ENCODE measurements around the gene FTCDNL1.

FTCDNL1 gene

GRCh38 chr2:199842631-199843395 is 8.2 kb downstream of the FTCDNL1 start:
- no peak for DNase-seq (ENCODE audit: low read depth)

GRCh38 chr2:199841409-199841808 is 9.6 kb downstream of the FTCDNL1 start:
- no peak for DNase-seq (ENCODE audit: low read depth)

DNA sequence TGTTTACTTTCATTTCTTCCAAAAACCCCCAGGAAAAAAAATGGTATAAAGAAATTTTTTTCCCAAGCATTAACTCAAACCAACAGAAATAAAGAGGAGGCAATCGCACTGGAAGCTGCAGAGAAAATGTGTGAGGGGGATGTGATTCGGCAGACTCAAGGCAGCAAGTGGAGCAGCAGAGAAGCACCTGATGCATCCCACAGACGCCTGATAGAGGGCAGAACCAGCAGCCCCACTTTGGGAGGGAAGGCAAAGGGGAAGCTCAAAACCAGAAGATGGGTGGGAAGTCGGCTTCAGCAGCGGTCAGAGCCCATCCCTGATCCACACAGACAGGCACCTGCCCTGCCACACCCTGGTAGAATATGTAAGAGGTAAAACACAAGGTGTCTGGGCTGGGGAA is 12.6 kb downstream of the FTCDNL1 start:
- DNase-seq (ENCODE audit: low read depth): no peak

DNA sequence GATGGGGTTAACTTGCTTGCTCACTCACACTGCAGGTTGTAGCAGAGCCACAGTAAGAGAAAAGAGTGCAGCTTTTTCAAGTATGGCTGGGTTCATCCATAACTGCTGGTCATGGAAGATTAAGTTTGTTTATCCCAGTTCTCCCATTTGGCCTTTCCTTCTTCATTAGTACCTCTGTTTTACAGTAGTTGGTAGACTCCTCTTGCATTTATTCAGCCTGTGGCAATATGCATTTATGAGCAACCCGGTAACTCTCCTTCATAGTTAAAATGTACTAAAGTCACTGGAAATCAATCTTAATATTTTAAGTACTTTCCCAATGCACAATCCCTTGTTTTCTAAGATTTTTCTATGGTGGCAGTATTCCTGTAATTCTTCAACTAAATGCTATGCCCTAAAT is 14.0 kb downstream of the FTCDNL1 start:
- DNase-seq (ENCODE audit: low read depth): no peak

DNA sequence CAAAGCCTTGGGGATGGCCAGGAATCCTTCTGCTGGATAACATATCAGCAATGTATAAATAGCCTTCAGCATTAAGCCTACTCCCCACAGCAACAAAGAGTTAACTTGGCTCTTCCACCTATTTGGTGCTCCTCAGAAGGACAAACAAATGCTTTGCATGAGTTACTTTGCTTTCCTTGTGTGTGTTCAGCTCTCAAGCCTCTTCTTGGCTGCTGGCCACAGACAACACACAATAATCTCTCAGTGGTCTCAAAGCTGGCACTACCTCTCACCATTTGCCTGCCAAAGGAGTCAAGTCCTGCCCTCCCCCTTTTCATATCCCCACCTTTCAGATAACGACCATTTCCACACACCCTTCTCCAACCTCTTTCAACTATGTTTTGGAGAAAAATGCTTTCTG is 17.5 kb downstream of the FTCDNL1 start:
- no peak for DNase-seq (ENCODE audit: low read depth)

GRCh38 chr2:199830531-199830930 is 20.5 kb downstream of the FTCDNL1 start:
- DNase-seq (ENCODE audit: low read depth): no peak

DNA sequence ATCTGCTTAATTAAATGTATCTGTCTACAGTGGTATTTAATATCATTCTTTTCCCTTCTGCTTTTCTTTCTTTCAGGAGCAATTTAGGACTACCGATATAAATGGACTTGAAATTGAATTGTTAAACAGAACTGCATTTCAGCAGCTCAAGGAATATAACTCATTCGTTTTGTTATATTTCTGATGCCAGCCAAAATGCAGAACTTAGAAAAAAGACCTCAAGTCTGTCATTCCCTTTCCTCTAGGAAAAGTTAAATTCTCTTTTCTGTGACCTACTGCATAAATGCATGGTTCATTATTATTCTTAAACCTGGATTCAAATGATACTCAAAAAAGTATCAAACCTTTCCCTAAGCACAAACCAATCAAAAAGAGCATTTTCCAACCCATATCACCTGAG is 21.4 kb downstream of the FTCDNL1 start:
- DNase-seq (ENCODE audit: low read depth): no peak

DNA sequence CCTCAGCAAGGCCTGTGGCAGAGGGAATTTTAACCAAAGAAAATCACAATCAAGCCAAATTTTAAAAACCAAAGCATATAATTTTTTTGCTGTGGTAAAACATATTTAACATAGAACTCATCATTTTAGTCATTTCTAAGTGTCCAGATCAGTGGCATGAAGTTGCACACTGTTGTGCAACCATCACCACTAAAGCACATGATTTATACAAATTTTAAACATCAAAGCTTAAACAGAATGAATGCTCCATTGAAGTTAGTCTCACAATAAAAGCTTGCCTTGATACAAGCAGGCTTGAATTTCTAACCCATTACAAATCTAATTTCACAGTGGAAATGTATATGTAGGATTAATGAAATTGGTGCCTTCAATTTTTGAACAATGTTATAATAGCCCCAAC is 31.2 kb downstream of the FTCDNL1 start:
- DNase-seq (ENCODE audit: low read depth): no peak

DNA sequence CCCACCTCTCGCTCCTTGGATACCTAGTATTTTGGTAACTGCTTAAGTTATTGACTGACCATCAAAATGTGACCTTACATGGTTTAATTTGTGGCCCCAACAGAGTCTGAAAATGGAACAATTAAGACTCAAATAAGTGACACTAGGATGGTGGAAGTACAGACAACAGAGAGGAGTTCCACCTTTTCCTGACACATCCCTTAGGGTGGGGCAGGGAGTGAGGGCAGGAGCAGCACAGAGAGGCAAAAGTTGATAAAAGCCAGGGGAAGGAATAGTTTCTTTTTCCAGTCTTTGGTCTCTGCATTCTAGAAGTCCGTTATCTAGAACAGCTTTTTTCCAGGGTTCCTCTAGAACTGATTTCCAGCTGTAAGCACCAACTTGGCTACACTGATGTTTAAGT is 32.2 kb downstream of the FTCDNL1 start:
- DNase-seq (ENCODE audit: low read depth): no peak

DNA sequence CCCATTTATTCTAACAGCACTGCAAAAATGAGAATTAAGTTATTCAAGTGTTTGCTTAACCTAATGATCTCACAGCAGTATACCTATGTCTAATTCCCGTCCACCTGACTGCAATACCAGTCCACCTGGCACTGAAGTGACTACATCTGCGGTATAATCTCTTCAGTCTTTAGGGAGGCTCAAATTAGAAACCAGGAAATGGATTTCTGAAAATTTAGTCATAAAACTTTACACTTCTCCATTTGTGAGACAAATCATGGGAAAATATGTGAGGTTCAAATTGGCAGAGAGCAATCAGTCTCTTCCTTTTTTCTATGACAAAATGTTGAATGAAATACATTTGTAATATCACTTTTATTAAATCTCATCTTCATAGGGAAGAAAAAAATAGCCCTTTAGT is 33.0 kb downstream of the FTCDNL1 start:
- DNase-seq (ENCODE audit: low read depth): no peak

- DNase-seq (ENCODE audit: low read depth): no peak
These were observed 36.2 kb downstream of the FTCDNL1 start for GRCh38 chr2:199814817-199815211.

- no peak for DNase-seq (ENCODE audit: low read depth)
These were observed 36.7 kb downstream of the FTCDNL1 start for GRCh38 chr2:199814101-199814816.

DNA sequence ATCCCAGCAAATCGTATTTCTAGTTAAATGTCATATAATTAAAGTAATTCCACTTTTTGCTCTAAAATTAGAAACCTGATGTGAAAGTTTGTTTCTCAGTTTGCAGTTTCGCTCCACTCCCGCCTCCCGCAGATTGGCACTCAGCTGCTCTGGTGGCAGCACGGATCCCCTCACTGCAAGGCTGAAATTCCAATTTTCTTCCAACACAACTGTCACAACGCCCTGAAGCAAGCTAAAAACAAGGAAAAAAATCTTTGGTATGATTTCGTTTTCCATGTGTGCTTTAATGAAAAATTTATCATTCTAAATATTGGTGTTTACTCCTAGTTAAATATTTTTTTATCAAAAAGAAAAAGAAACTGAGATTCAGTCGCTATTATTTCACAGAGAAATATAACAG is 38.5 kb downstream of the FTCDNL1 start:
- no peak for DNase-seq (ENCODE audit: low read depth)

DNA sequence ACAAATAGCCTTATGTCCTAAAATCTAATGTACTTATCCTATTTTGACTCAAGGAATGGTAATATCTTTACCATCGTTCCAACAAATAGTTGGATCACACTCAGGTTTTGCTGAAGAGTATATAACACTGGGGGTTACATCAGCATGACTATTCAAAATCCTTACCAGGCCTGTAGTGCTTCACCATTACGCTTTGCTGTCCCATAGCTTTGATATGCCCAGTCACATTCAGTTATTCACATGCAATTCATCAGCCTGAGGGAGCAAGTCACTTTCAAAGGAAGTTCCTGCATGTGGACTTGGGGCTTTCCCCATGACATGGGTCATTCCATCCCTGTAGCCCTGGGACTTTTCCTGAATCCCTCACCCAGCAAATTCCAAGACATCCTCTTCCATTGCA is 39.6 kb downstream of the FTCDNL1 start:
- no peak for DNase-seq (ENCODE audit: low read depth)

GRCh38 chr2:199810422-199811171 is 40.4 kb downstream of the FTCDNL1 start:
- DNase-seq (ENCODE audit: low read depth): no peak

DNA sequence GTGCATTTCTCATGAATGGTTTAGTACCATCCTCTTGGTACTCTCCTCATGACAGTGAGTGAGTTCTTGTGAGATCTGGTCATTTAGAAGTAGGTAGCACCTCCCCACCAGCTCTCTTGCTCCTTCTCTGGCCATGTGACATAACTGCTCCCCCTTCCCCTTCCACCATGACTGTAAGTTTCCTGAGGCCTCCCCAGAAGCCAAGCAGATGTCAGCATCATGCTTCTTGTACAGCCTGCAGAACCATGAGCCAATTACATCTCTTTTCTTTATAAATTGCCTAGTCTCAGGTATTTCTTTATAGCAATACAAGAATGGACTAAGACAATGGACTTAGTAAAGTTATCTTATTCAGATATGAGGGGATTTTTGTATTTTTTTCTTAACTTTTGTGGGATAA is 43.0 kb downstream of the FTCDNL1 start:
- no peak for DNase-seq (ENCODE audit: low read depth)

DNA sequence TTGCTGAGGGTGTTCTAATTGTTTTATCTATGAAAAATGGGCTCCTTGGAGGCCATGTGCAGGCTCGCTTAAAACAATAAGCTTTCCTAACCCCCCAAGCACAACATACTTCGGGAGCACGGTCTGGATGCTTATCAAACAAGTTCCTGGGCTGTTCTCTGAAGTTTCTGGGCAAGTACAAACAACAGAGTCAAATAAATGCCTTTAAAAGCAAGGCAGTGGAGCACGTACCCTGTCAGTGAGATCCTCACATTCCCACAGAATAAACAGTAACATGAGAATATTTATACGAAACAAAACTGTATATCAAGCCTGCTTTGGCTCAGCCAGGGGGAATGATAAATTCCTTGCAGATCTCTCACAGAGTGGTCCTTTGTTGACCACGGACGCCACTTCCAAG is 44.8 kb downstream of the FTCDNL1 start:
- no peak for DNase-seq (ENCODE audit: low read depth)

GRCh38 chr2:199804831-199805230 is 46.2 kb downstream of the FTCDNL1 start:
- no peak for DNase-seq (ENCODE audit: low read depth)

DNA sequence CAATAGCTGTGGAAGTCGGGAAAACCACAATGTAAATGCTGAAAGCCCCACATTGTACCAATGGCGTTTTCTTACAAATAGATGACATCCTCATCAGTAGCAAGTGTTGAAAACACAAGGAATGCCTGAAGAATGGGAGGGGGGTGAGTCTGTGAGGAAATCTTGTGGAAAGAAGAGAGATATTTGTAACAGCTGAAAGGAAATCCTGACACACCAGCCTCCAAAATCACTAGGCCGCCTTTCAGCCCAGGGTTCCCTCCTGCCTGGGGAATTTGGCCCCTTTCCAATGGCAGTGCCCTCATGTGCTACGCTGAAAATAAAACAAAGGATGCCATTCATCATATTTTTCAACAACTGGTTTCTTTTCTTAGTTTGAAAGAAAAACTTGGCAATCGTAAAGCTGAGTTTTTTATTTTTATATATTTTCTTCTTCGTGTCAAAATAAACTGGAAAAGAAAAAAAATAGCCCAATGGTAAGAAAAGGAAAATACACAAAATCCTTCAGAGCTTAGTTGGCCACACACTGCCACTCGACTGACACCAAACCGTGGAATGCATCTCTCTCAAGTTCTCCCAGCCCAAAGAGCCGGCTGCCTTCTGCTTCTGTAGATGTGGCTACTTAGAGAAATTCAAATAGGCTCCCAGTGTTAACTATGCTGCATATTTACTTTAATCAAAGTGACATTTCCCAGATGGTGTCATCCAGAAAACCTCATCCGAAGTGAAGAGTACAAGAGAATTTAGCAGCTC is 52.0 kb downstream of the FTCDNL1 start:
- DNase-seq (ENCODE audit: low read depth): no peak

- DNase-seq (ENCODE audit: low read depth): no peak
These were observed 53.3 kb downstream of the FTCDNL1 start for GRCh38 chr2:199797431-199798403.

DNA sequence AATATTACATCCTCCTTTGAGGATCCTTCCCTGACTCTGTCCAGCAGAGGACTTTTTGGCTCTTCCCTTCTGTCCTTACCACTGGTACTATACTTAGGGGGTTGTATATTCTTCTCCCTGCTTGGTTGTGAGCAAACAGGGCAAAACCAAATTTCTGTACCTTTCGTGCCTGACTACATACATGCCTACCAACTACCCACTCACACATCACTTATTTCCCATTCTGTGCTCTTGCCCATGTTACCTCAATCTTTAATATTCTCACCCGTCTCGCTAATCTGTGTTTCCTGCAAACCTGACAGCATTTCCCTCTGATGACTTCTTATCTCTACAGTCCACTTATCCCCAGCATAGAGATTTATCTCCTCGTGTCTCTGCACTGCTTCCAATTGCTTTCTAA is 58.6 kb downstream of the FTCDNL1 start:
- no peak for DNase-seq (ENCODE audit: low read depth)

Data from stimulated activated CD8-positive, alpha-beta memory T cell treated with anti-CD3 and anti-CD28 coated beads, Interleukin-15, amount 100 ng/mL, for 1 hour (primary cell).